Esophagus squamous epithelium (tissue), 4 donors: ENCODE measurements around the gene NAP1L4.

Experiments
- POLR2A ChIP-seq, 4 donors: fragments of 450-650 bp; IDR thresholded peaks; one replicate each; pipeline ENCODE4 v1.6.1; 2017; ENCODE audit warnings: antibody characterized with exemption in 4 of 4, mild to moderate bottlenecking in 4 of 4, moderate library complexity in 3 of 4
- TF ChIP-seq, protein P1 (sequence below), 6 experiments: fragments of 450-650 bp in 4 of 6; fragments of 200-600 bp in 2 of 6; sonication (generic) in 2 of 6; IDR thresholded peaks; one replicate each; pipeline ENCODE4 v1.5.1; 2016 to 2019; ENCODE audit warnings: antibody characterized with exemption in 6 of 6, mild to moderate bottlenecking in 4 of 6, moderate library complexity in 4 of 6

GRCh38 chr11:3016861-3017260, 24.7 kb upstream of the NAP1L4 start:
- TF ChIP-seq POLR2A (IDR thresholded peaks at IDR 0.05): no peak
- TF ChIP-seq, protein P1, sequence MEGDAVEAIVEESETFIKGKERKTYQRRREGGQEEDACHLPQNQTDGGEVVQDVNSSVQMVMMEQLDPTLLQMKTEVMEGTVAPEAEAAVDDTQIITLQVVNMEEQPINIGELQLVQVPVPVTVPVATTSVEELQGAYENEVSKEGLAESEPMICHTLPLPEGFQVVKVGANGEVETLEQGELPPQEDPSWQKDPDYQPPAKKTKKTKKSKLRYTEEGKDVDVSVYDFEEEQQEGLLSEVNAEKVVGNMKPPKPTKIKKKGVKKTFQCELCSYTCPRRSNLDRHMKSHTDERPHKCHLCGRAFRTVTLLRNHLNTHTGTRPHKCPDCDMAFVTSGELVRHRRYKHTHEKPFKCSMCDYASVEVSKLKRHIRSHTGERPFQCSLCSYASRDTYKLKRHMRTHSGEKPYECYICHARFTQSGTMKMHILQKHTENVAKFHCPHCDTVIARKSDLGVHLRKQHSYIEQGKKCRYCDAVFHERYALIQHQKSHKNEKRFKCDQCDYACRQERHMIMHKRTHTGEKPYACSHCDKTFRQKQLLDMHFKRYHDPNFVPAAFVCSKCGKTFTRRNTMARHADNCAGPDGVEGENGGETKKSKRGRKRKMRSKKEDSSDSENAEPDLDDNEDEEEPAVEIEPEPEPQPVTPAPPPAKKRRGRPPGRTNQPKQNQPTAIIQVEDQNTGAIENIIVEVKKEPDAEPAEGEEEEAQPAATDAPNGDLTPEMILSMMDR (IDR thresholded peaks at IDR 0.05): no peak
